GM12872 (cell line): ENCODE data around the gene ZBED3.

Experiments
- TF ChIP-seq, protein P1 (sequence below): IDR thresholded peaks from 3 replicates; pipeline ENCODE4 v1.5.1; 2011; ENCODE audit warnings: low read depth, mild to moderate bottlenecking, low read length, moderate library complexity; ENCODE audit not compliant: insufficient read depth

Gene ZBED3

DNA sequence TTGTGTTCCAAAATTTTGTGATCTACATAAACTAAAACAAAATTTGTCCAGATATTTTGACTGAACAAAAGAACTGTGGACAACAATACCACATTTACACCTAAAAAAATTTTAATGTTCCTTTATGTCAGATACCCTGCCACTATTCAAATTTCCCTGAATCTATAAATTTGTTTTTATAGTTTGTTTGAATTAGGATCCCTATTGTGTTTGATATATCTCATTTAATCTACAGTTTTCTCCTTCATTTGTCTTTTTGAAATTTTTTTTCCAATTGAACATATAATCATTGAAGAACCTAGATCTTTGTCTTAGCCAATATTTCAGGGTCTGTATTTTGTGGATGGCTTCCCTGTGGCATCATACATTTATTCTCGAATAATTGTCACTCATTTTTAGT, 51.1 kb downstream of the ZBED3 start:
- TF ChIP-seq, protein P1, sequence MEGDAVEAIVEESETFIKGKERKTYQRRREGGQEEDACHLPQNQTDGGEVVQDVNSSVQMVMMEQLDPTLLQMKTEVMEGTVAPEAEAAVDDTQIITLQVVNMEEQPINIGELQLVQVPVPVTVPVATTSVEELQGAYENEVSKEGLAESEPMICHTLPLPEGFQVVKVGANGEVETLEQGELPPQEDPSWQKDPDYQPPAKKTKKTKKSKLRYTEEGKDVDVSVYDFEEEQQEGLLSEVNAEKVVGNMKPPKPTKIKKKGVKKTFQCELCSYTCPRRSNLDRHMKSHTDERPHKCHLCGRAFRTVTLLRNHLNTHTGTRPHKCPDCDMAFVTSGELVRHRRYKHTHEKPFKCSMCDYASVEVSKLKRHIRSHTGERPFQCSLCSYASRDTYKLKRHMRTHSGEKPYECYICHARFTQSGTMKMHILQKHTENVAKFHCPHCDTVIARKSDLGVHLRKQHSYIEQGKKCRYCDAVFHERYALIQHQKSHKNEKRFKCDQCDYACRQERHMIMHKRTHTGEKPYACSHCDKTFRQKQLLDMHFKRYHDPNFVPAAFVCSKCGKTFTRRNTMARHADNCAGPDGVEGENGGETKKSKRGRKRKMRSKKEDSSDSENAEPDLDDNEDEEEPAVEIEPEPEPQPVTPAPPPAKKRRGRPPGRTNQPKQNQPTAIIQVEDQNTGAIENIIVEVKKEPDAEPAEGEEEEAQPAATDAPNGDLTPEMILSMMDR: no peak

DNA sequence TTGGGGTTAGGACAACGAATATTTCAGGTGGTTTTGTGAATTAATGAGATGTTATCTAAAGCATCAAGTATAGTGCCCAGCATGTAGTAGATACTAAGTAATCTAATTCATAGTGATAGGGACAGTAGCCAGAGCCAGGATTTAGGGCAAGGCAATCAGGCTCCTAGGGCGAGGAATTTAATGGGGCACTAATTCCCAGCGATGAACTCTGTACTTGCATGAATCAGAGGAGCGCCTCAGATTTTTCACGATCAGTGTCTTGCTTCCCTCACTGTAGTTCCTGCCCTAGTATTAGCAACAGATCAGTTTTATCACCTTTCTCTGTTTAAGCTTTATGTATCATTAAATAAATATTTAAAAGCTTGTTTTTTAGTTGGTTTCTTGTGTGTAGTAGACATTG, 53.7 kb downstream of the ZBED3 start:
- TF ChIP-seq, protein P1: no peak

DNA sequence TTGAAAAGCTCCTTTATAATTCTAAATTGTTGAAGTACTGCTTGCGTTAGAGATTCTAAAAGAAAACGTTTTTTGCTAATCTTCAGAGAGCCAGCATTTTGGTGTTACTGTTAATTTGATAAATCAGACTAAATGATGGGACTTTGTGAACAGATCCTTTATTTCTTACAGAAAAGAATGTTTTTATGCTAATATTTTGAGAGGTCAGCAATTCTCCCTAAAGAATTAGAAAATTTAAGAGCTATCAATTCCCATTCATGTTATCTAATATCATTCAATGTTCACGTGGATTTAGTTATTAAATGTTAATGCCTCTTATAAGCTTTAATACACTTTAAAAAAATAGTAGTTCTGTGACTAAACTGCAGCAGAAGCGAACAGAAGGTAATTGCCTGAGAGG, 54.5 kb downstream of the ZBED3 start:
- TF ChIP-seq, protein P1: no peak

DNA sequence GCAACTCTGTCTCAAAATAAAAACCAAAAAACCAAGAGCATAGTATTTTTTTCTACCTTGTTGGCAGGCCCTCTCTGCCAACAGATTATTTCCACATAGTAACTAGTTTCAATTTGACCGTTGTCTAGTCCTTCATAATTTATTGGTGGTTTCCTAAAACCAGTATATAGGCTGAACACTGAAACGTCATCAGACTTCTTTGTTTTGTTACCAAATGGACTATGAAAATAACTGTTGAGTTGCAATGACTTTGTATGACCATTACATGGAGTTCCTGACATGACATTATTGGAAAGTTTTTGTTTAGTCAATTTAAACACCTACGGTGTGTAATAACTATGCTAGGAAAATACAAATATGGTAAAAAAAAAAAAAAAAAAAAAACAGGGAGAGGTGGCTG, 55.2 kb downstream of the ZBED3 start:
- TF ChIP-seq, protein P1: no peak

DNA sequence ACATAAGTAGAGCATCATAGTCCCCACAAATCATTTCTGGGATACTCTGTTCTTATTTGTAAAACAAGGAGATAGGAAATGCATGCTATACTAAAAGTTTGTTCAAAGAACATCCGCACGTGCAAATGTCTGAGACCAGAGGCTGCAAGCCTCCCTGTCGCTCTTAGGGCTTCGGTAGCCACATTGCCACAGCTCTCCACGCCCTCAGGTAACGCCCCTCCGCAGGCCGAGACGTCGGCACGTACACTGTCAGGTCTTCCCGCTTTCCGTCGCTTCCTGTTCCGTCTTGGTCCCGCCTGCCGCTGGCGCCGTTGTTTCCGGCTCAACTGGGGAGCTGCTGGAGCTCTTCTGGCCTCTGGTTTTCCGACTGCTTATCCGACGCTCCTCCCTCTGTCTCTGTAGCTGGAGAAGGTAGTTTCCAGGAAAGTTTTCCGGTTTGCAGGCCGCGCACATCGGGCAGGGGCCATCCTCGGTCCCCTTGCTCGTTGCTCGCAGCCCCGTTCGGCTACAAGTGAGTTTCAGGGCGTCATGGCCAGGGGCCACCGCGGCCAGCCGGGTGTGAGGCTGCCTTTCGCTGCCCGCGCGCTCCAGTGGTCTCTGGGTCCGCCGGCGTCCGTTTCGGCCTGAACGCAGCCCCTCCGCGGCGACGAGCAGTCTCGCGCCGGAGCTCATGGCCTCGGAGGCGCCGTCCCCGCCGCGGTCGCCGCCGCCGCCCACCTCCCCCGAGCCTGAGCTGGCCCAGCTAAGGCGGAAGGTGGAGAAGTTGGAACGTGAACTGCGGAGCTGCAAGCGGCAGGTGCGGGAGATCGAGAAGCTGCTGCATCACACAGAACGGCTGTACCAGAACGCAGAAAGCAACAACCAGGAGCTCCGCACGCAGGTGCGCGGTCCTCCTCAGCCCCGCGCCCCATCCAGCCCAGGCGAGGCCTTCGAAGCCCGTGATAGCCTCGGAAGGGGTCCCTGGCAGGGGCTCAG, 56.7 kb downstream of the ZBED3 start, which contains the start of gene AGGF1:
AGGF1 (plus strand) TSS at position 308 of the 975 bp plus-strand sequence; CDS start at position 671, 363 bp downstream.
- TF ChIP-seq, protein P1: no peak

DNA sequence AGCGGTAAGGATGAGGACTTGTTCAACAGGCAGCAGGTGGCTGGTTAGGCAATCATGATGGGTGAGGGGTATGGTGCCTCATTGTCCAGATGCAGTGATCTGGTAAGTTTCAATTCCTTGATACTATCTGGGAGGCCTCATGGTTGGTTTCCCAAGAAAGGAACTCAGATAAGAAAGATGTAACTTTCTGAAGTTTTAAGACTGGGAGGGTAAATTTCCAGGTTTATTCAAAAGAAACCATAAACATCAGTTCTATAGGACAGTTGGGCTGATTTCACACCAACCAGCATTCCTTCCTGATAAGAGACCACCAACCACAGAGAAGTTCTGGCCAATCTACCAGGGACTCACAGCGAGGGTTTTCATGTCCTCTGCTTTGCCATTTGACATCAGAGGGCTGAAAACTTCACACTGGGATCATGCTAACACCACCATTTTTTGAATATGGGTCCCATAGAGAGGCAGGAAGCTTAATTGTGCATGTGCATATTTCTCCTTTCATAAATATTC, 57.7 kb downstream of the ZBED3 start:
- TF ChIP-seq, protein P1: no peak

DNA sequence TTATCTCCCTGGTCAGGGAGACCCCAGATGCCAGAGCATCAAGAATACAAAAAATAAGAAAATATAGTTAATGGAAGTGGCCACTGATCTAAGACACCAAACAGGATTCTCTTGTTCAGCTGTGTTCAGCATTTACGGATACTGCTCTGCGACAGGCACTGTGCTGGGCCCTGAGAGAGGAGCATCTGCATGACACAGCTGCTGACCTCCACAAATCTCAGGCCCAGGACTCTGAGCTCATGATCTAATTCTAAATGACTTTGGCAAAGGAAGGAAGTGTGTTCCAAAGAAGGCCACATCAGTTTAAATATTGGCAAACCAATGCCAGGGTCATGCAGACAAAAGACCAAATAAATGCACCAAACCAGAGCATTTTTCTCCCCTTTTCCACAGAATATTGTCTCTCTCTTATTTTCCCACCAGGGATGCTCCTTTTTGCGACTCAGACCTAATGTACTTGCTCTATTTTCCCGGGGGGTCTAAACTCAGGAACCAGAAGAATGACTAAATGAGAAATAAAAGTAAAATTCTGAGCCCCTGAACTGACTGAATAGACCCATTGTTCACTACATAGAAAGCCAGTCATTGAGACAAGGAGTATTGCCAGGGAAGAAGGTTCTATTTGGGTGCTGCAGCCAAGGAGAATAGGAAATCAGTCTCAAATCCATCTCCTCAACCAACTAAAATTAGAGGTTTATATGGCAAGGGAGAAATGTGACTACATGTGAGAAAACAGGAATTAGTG, 58.3 kb downstream of the ZBED3 start:
- TF ChIP-seq, protein P1: no peak
